Lower lobe of right lung (tissue), 2 donors: ENCODE data around the gene SMCO1. TPM values are rescaled to one million over a fixed set of nuclear protein-coding genes. Genes with fewer than 3 reads are reported as not detected.
"Not testable (repeated sequence)": the region's sequence is repeated elsewhere in the genome, so short reads cannot be mapped to it uniquely, and the experiment has no call there.

Source experiments
- ATAC-seq, 2 donors: fragments of 200-7000 bp; cut with Tn5 transposase; one replicate each; pipeline ENCODE4 v1.9.1; 2020 to 2022; ENCODE audit warnings: mild to moderate bottlenecking in 2 of 2, moderate library complexity in 2 of 2
- DNase-seq: peaks from one replicate; pipeline ENCODE4 v3.0.0-alpha.2; 2020
- H3K27ac ChIP-seq: fragments of 200-600 bp; one replicate; pipeline ENCODE4 v1.8.0; 2022
- H3K27me3 ChIP-seq: fragments of 200-600 bp; one replicate; pipeline ENCODE4 v1.8.0; 2022; ENCODE audit warnings: low read depth
- H3K36me3 ChIP-seq: fragments of 200-600 bp; one replicate; pipeline ENCODE4 v1.8.0; 2022; ENCODE audit warnings: mild to moderate bottlenecking
- H3K4me1 ChIP-seq: fragments of 200-600 bp; one replicate; pipeline ENCODE4 v1.8.0; 2022
- H3K4me3 ChIP-seq: fragments of 200-600 bp; one replicate; pipeline ENCODE4 v1.8.0; 2022; ENCODE audit warnings: mild to moderate bottlenecking
- H3K9me3 ChIP-seq: fragments of 200-600 bp; one replicate; pipeline ENCODE4 v1.8.0; 2022
- CTCF ChIP-seq: fragments of 200-600 bp; IDR thresholded peaks from one replicate; pipeline ENCODE4 v1.8.0; 2022; ENCODE audit warnings: antibody characterized with exemption, mild to moderate bottlenecking
- intact Hi-C: fragments of 100-400 bp; cut with DNase I; formaldehyde crosslinking; loops from one replicate; pipeline ENCODE4 v1.11.0; 2022
- total RNA-seq: library from RNA; stranded (reverse); fragmentation: NEBNext Ultra II Directional; extraction: Animal tissue kit (Norgen Biotek cat#: 25700); gene quantifications from one replicate; pipeline ENCODE4 v1.2.1, GENCODE V29; 2021
- donor health status: DM: no; HTN: yes; CAD: no; lungs with severe emphysema.

The SMCO1 gene
- total RNA-seq, 1 donor from 2014 or later, result not detected

- DNase-seq, result no peak
- TF ChIP-seq CTCF, result no peak
- H3K27me3 ChIP-seq, result no peaks in the 10 kb centered on the region
- no peak overlapping the region for H3K27ac ChIP-seq
- intact Hi-C loops, result no loop called here
- H3K4me1 ChIP-seq, result peaks cover 6% of the 10 kb centered on the region
- no peak overlapping the region for H3K4me3 ChIP-seq
- no peak for ATAC-seq
- H3K36me3 ChIP-seq, result no peaks in the 10 kb centered on the region
- H3K9me3 ChIP-seq, result no peaks in the 10 kb centered on the region
Observed at GRCh38 chr3:196458063-196458462, 57.1 kb downstream of the SMCO1 start.

GRCh38 chr3:196457470-196457869 lies 57.7 kb downstream of the SMCO1 start:
- H3K36me3 ChIP-seq, H3K9me3 ChIP-seq, ATAC-seq, H3K4me1 ChIP-seq, H3K27me3 ChIP-seq, H3K4me3 ChIP-seq, H3K27ac ChIP-seq, DNase-seq, intact Hi-C loops: not testable (repeated sequence)

Other genes with a start within 250 kb of the SMCO1 start
- 56.1 TPM for gene PCYT1A, start 227.6 kb downstream of the SMCO1 start, total RNA-seq
- gene DYNLT2B, start 197.1 kb downstream of the SMCO1 start, total RNA-seq, result 6.1 TPM
- 4.3 TPM for gene TM4SF19, start 177.0 kb downstream of the SMCO1 start, total RNA-seq
- 56.2 TPM for gene UBXN7, start 82.9 kb downstream of the SMCO1 start, total RNA-seq
- 24.3 TPM for gene RNF168, start 11.6 kb downstream of the SMCO1 start, total RNA-seq
- 9.5 TPM for gene WDR53, start 53.2 kb upstream of the SMCO1 start, total RNA-seq
- 7.3 TPM for gene FBXO45, start 53.3 kb upstream of the SMCO1 start, total RNA-seq
- gene NRROS, start 124.3 kb upstream of the SMCO1 start, total RNA-seq, result 20.7 TPM
- gene CEP19, start 196.9 kb upstream of the SMCO1 start, total RNA-seq, result 2.2 TPM
- gene PIGX, start 197.0 kb upstream of the SMCO1 start, total RNA-seq, result 14.1 TPM
- 80.7 TPM for gene PAK2, start 224.5 kb upstream of the SMCO1 start, total RNA-seq